GM19193 (cell line): ENCODE data around the gene MON2.

Source experiments
- POLR2A ChIP-seq: IDR thresholded peaks from 4 replicates; pipeline ENCODE4 v1.6.1; 2011; ENCODE audit not compliant: insufficient read depth, insufficient read length; ENCODE audit errors: extremely low read depth

Gene MON2

DNA sequence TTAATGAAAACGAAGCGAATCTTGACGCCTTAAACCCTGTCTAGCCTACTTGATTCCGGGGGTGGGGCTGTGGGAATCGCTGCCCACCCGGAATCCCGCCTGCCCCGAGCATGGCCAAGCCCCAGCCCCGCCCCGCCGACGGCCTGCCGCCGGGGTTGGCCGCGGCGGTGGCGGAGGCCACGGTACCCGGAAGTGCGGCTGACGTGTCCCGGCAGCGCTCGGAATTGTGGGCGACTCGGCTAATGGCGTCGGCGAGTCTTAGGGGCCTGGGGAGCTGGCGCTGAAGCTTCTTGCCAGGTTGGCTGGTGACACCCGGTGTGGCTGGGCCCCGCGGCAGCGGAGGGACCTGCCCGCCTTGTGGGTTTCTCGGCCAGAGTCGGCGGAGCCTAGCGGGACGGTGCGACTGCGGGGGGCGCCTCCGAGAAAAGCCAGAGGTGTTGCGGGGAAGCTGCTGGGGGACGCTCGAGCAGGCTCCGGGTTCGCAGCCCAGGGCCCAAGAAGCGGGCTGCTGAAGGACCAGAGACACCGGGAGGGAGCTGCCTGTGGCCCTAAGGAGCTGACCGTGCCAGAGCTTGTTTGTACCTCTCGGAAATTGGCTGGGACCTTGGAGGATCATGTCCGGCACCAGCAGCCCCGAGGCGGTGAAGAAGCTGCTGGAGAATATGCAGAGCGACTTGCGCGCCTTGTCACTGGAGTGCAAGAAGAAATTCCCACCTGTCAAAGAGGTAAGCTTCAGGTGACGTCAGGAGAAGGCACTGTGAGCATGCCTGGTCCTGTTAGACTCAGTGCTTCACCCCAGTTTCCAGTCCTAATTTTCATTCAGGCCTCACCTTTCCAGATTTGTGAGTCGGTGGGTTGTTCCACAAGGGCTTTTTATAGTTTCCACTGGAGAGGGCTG, at the start of gene MON2:
Gene MON2 (plus strand): TSS at position 233 of the 898 bp plus-strand sequence. CDS start 382 bp downstream, at position 615.
- peak; percentile 98 for TF ChIP-seq POLR2A

DNA sequence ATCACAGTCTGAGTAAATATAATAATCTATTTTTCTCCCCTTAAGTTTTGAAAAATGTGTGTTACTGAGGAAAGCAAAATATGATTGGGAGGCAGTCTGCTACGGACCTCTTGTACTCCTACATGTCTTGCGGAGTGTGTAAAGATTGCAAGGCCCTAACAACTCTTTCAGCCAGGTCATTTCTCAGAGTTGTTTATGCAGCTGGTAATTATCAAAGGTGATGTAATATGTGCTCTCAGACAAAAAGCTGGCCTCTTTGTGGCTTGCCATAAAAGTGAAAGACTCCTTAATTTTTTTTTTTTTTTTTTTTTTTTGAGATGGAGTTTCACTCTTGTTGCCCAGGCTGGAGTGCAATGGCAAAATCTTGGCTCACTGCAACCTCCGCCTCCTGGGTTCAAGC, 40.5 kb upstream of the MON2 start:
- TF ChIP-seq POLR2A: no peak

DNA sequence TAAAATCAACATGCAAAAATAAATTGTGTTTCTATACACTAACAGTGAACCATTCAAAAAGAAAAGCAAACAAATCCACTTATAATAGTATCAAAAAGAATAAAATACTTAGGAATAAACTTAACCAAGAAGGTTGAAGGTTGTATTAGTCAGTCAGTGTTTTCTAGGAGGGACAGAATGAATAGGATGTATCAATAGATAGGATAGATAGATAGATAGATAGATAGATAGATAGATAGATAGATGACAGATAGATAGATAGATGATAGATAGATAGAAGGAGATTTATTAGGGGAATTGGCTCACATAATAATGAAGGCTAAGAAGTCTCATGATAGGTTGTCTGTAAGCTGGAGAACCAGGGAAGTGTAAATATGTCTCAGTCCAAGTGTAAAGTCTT, 37.2 kb upstream of the MON2 start:
- no peak for TF ChIP-seq POLR2A

DNA sequence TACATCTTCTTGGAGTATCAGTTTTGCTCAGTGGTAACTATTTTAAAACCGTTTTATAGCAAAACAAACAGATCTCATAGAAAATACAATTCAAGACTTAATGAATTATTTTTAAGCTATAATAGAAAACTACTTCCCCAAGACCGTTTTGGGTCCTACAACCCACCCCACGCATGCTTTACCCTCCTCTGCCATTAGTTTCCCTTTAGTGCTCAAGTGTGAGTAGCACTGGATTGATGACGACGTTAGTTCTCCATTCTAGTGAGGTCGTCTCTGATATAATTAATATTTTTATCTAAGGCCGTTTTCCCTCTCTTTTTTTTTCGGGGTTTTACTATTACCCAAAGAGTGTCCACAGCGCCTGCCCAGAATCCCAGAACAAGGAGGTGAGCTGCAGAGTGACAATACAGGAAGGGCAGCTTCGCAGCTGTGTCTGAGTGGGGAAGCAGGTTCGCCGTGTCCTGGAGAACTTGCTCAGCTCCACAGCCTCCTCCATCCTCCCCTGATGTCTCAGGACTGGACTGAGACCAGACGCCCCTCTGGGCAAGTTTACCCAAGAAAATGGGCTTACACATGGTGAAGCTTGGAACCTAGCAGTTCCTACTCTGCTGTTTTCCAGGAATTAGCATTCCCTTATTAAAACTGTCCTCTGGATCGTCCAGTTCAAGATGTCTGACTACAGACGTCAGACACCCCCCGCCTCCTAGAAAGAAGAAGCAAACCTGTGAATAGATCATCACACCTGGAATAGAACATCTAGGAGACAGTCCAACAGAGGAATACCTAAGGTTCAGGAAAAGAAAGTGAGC, 31.9 kb upstream of the MON2 start:
- TF ChIP-seq POLR2A: no peak

- TF ChIP-seq POLR2A: no peak
These were observed 31.1 kb upstream of the MON2 start for GRCh38 chr12:62435303-62436163.

GRCh38 chr12:62436164-62436503, 30.5 kb upstream of the MON2 start:
- TF ChIP-seq POLR2A: no peak

DNA sequence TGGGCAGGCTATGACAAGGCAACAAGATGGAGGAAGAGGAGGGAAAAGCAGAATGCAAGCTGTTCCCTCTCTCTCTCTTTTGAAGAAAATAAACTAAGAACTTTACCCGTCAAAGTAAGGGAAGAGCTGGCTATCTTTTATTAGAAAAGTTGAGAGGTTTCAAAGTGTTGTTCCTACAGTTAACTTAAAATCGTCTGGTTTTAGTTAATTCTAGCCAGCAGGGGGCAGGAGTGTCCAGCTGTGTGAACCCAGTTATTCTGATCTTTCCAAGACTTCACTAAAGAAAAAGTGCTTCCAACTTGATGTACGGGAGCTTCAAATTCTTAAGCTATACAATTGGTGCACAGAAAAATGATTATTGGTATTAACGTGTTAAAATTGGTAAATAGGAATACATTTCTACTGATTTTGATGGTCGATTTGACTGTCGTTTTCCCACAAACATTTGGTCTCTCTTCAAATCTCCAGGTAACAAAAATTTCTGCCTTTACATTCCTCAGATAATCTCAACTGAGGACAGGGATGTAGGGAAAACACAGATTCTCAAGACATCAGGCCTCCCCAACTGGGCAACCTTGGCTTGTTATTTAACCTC, 28.4 kb upstream of the MON2 start:
- no peak for TF ChIP-seq POLR2A

DNA sequence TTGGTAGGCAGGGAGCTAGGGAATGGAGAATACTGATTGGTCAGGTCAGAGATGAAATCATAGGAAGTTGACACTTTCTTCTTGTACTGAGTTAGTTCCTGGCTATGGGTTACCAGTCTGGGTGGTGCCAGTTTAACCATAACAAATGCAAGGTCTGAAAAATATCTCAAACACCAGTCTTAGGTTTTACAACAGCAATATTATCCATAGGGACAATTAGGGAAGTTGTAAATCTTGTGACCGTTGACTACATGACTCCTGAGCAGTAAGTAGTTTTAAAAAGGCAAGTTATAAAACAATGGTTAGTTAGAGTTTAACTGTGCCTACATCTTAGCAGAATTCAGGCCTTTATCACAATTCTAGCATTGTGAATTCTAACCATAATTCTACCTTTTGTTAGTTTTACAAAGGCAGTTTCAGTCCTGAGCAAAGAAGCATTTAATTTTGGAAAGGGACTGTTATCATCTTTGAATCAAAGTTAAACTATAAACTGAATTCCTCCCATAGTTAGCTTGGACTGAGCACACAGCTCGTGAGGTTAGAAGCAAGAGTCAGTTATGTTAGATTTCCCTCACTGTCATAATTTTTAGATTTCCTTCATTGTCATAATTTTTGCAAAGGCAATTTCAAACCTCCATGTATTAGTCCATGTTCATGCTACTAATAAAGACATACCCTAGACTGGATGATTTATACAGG, 19.7 kb upstream of the MON2 start:
- TF ChIP-seq POLR2A: no peak

- no peak for TF ChIP-seq POLR2A
These were observed 18.2 kb upstream of the MON2 start for GRCh38 chr12:62448436-62448835.

DNA sequence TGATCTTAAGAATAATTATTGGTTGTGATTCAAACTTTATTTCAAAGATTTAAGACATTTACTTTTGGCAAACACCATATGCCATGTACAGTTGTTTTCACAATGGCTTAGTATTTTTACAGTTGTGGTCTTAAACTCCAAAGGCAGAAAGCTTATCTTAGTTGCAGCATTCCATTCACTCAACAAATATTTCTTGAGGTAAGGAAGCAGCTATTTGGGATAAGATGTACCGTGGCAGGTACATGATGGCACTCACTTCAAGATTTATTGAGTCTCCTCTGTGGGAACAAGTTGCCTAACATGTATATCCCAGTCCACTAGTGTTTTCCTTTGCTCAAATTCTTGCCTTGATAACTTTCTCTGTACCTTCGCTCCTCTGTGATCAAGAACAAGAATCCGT, 8.0 kb upstream of the MON2 start:
- TF ChIP-seq POLR2A: no peak

- TF ChIP-seq POLR2A: no peak
These were observed 6.7 kb upstream of the MON2 start for GRCh38 chr12:62459976-62460375.

DNA sequence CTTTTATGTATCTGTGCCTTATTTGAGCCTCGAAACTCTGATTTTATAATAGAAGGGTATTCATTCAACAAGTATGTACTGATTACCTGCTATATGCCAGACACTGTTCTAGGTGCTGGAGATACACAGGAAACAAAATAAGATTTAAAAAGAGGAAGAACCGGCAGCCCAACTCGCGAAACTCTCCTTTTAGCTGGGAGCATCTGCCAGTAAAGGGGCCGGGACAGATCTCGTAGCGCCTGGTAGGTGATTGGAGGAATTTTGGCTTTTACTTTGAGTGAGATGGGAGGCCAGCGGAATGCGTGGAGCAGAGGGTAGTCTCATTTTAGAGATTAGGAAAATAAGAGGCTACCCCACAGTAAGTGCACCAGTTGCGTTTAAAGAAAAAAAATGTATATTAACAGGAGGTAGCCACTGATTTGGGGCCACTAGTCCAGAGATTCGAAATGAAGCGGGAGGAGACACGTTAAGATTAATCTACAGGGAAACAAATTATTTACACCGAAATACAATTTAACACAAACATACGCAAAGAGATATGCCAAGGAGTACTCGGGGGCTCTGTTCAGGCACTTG, 520 bp upstream of the MON2 start:
- TF ChIP-seq POLR2A: no peak

DNA sequence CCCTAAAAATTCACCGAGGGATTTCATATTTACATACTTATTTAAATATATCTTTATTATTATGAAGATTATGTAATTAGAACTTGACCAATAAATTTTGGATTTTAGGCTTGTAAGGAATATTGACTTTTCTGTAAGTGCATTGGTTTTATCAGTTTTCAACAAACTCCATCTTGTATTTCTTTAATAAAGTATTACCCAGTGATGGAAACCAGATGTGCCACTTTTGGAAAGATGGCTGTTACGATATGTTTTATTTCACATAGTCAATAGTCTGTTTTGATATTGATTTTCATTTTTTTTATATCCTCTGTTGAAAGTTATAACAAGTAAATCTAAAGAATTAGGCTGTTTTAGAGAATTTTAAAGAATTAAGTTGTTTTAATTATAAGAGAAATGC, 1.8 kb downstream of the MON2 start:
- no peak for TF ChIP-seq POLR2A

DNA sequence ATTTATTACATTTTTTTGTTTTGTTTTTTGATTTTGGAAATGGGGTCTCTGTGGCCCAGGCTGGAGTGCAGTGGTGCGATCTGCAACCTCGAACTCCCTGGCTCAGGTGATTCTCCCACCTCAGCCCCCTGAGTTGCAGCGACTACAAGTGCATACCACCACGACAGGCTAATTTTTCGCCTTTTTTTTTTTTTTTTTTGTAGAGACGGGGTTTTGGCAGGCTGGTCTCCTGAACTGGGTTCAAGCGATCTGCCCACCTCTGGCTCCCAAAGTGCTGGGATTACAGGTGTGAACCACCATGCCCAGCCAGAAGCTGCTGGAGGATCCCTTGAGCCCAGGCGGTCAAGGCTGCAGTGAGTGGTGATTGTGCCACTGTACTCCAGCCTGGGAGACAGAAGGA, 2.3 kb downstream of the MON2 start:
- no peak for TF ChIP-seq POLR2A

- no peak for TF ChIP-seq POLR2A
These were observed 3.1 kb downstream of the MON2 start for GRCh38 chr12:62469704-62470103.

- TF ChIP-seq POLR2A: no peak
These were observed 5.1 kb downstream of the MON2 start for GRCh38 chr12:62471734-62472133.
